GM19328 (cell line): Measurements from ENCODE around the gene ATP8B4.
"Not testable (repeated sequence)": the region's sequence is repeated elsewhere in the genome, so short reads cannot be mapped to it uniquely, and the experiment has no call there.

ENCODE experiments used
- ATAC-seq: cut with Tn5 transposase; IDR thresholded peaks from one replicate; pipeline ENCODE4 v1.9.1; 2021; ENCODE audit warnings: mild to moderate bottlenecking, moderate library complexity; ENCODE audit not compliant: unreplicated experiment

Gene ATP8B4

GRCh38 chr15:50119063-50120040 lies at the start of gene ATP8B4:
ATP8B4 (minus strand) TSS chr15:50119233; CDS start chr15:50106966, 12,267 bp downstream.
- no peak for ATAC-seq

GRCh38 chr15:50168379-50168778 lies 49.3 kb upstream of the ATP8B4 start:
- ATAC-seq, result no peak

GRCh38 chr15:50167110-50167509 lies 48.1 kb upstream of the ATP8B4 start:
- ATAC-seq, result no peak

GRCh38 chr15:50166216-50166615 lies 47.2 kb upstream of the ATP8B4 start:
- no peak for ATAC-seq

- no peak for ATAC-seq
These were observed 45.4 kb upstream of the ATP8B4 start for GRCh38 chr15:50164458-50164857.

GRCh38 chr15:50163719-50164410 lies 44.8 kb upstream of the ATP8B4 start:
- no peak for ATAC-seq

- ATAC-seq, result no peak
These were observed 44.1 kb upstream of the ATP8B4 start for GRCh38 chr15:50162969-50163718.

- not testable (repeated sequence) for ATAC-seq
These were observed 39.2 kb upstream of the ATP8B4 start for GRCh38 chr15:50158236-50158635.

- no peak for ATAC-seq
These were observed 32.4 kb upstream of the ATP8B4 start for GRCh38 chr15:50151476-50151875.

GRCh38 chr15:50150851-50151250 lies 31.8 kb upstream of the ATP8B4 start:
- no peak for ATAC-seq

- ATAC-seq, result no peak
These were observed 31.3 kb upstream of the ATP8B4 start for GRCh38 chr15:50150349-50150748.

- no peak for ATAC-seq
These were observed 30.1 kb upstream of the ATP8B4 start for GRCh38 chr15:50149090-50149489.

- no peak for ATAC-seq
These were observed 29.4 kb upstream of the ATP8B4 start for GRCh38 chr15:50148362-50148963.

GRCh38 chr15:50146632-50147031 lies 27.6 kb upstream of the ATP8B4 start:
- no peak for ATAC-seq

GRCh38 chr15:50145451-50145872 lies 26.4 kb upstream of the ATP8B4 start:
- ATAC-seq, result no peak

GRCh38 chr15:50144341-50145120 lies 25.5 kb upstream of the ATP8B4 start:
- ATAC-seq, result no peak

GRCh38 chr15:50143255-50143860 lies 24.3 kb upstream of the ATP8B4 start:
- ATAC-seq, result no peak

- no peak for ATAC-seq
These were observed 22.8 kb upstream of the ATP8B4 start for GRCh38 chr15:50141856-50142255.

GRCh38 chr15:50140983-50141382 lies 21.9 kb upstream of the ATP8B4 start:
- ATAC-seq, result no peak

- ATAC-seq, result no peak
These were observed 21.1 kb upstream of the ATP8B4 start for GRCh38 chr15:50140098-50140497.
